ENCODE data around the gene AP5Z1. TPM values are rescaled to one million over a fixed set of nuclear protein-coding genes. Genes with fewer than 3 reads are reported as not detected.

Gene AP5Z1
- total RNA-seq, 1 experiment from 2014 or later, result 44.0 TPM

DNA sequence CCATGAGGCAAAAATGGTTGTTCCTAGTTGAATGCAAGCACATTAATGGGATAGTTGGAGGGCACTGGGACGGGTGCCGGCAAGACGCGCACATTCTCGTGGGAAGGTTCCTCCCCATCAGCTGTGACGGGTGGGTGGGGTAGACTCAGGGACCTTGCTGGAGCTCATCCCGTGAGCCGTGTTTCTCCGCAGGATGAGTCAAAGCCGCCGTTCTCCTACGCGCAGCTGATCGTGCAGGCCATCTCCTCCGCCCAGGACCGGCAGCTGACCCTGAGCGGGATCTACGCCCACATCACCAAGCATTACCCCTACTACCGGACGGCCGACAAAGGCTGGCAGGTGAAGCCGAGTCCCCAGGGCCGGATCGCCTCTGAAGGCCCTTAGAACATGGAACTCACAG, 20.4 kb upstream of the AP5Z1 start:
- no peaks in the 10 kb centered on the region for H3K4me1 ChIP-seq (replicated peaks; ENCODE audit: insufficient read depth)
- intact Hi-C loops (cut with micrococcal nuclease; ENCODE audit: unreplicated experiment), result loop anchor here (2.0 kb wide), 1 partner anchor 114 kb away; no protein-coding TSS in a partner anchor
- peaks cover 27% of the 10 kb centered on the region for H3K36me3 ChIP-seq (ENCODE audit: low read depth)
- H3K4me2 ChIP-seq, result no peak overlapping the region
- no peaks in the 10 kb centered on the region for H3K27me3 ChIP-seq (ENCODE audit: insufficient read depth, low read depth)
- H3K79me2 ChIP-seq (ENCODE audit: low read depth), result peaks cover 11% of the 10 kb centered on the region; the same call in 1 of the 2 replicates
- H3K4me3 ChIP-seq, result no peak overlapping the region
- no peak overlapping the region for H3K27ac ChIP-seq
- DNase-seq, result no peak
- peaks cover 45% of the 10 kb centered on the region for H4K20me1 ChIP-seq (ENCODE audit: insufficient read depth)
- ChIA-PET CTCF (no interaction called here), POLR2A (ENCODE audit: unreplicated experiment) (no interaction called here)
- H3K9me3 ChIP-seq (ENCODE audit: insufficient read depth, low read depth), result no peaks in the 10 kb centered on the region
- peaks cover 14% of the 10 kb centered on the region; the same call in 1 of the 2 replicates for H3F3A ChIP-seq (ENCODE audit: insufficient read depth, low read depth)
- H3K9me2 ChIP-seq (ENCODE audit: insufficient read depth), result no peaks in the 10 kb centered on the region
- BruUV-seq (replicated peaks), result no TSS peak
- TF ChIP-seq CTCF (conservative IDR thresholded peaks at IDR 0.05) (no peak), EZH2 (IDR thresholded peaks at IDR 0.05; ENCODE audit: low read depth) (no peak)
- H2AFZ ChIP-seq, result no peak overlapping the region

DNA sequence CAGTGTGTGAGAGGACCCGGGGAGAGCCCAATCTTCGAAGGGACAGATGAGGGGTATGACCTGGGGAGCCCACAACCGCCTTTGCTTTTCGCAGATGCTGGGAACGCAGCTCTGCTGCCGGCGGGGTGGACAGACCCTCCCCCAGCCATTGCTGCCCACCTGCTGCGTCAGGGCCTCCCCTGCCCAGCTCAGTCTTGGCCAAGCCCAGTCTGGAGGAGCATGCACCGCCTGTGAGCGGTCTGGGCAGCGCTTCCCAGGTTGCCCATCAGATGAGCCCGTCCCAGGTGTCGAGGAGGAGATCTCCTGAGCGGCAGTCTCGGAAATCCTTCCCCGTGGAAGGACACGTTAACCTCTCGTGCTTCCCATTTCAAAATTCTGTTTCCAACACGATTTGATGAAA, 17.3 kb upstream of the AP5Z1 start:
- peaks cover 4% of the 10 kb centered on the region; the same call in 1 of the 2 replicates for H3F3A ChIP-seq (ENCODE audit: insufficient read depth, low read depth)
- TF ChIP-seq CTCF (conservative IDR thresholded peaks at IDR 0.05) (no peak), EZH2 (IDR thresholded peaks at IDR 0.05; ENCODE audit: low read depth) (no peak)
- peaks cover 27% of the 10 kb centered on the region for H3K36me3 ChIP-seq (ENCODE audit: low read depth)
- no peak overlapping the region for H3K27ac ChIP-seq
- no peak overlapping the region for H3K4me3 ChIP-seq
- H3K4me1 ChIP-seq (replicated peaks; ENCODE audit: insufficient read depth), result no peaks in the 10 kb centered on the region
- BruUV-seq (replicated peaks), result no TSS peak
- H3K9me3 ChIP-seq (ENCODE audit: insufficient read depth, low read depth), result no peaks in the 10 kb centered on the region
- intact Hi-C loops (cut with micrococcal nuclease; ENCODE audit: unreplicated experiment), result no loop called here
- H2AFZ ChIP-seq, result no peak overlapping the region
- DNase-seq, result no peak
- H4K20me1 ChIP-seq (ENCODE audit: insufficient read depth), result peaks cover 21% of the 10 kb centered on the region
- ChIA-PET CTCF (interaction anchor here (0.7 kb wide), 1 partner anchor 303 kb away, joined by 10 read pairs; no protein-coding TSS in a partner anchor), POLR2A (ENCODE audit: unreplicated experiment) (no interaction called here)
- H3K4me2 ChIP-seq, result no peak overlapping the region
- H3K27me3 ChIP-seq (ENCODE audit: insufficient read depth, low read depth), result no peaks in the 10 kb centered on the region
- H3K79me2 ChIP-seq (ENCODE audit: low read depth), result no peaks in the 10 kb centered on the region; the same call in 1 of the 2 replicates
- no peaks in the 10 kb centered on the region for H3K9me2 ChIP-seq (ENCODE audit: insufficient read depth)

- Histone ChIP-seq H3K4me1 (replicated peaks; ENCODE audit: insufficient read depth) (no peaks in the 10 kb centered on the region), H3F3A (ENCODE audit: insufficient read depth, low read depth) (no peaks in the 10 kb centered on the region), H3K36me3 (ENCODE audit: low read depth) (peaks cover 27% of the 10 kb centered on the region), H3K27ac (no peak overlapping the region), H2AFZ (no peak overlapping the region), H3K9me2 (ENCODE audit: insufficient read depth) (no peaks in the 10 kb centered on the region), H3K79me2 (ENCODE audit: low read depth) (no peaks in the 10 kb centered on the region; the same call in 1 of the 2 replicates), H4K20me1 (ENCODE audit: insufficient read depth) (peaks cover 14% of the 10 kb centered on the region), H3K4me3 (no peak overlapping the region), H3K9me3 (ENCODE audit: insufficient read depth, low read depth) (no peaks in the 10 kb centered on the region), H3K4me2 (no peak overlapping the region), H3K27me3 (ENCODE audit: insufficient read depth, low read depth) (no peaks in the 10 kb centered on the region)
- TF ChIP-seq CTCF (conservative IDR thresholded peaks at IDR 0.05) (no peak), EZH2 (IDR thresholded peaks at IDR 0.05; ENCODE audit: low read depth) (no peak)
- no TSS peak for BruUV-seq (replicated peaks)
- POLR2A ChIA-PET (ENCODE audit: unreplicated experiment), result no interaction called here
- DNase-seq, result no peak
- intact Hi-C loops (cut with micrococcal nuclease; ENCODE audit: unreplicated experiment), result no loop called here
- CTCF ChIA-PET, result interaction anchor here (0.6 kb wide), 1 partner anchor 90 kb away, joined by 10 read pairs; no protein-coding TSS in a partner anchor
Observed at GRCh38 chr7:4758791-4759190, 16.6 kb upstream of the AP5Z1 start.

Data from PC-9 (cell line).